Breast epithelium (tissue), 3 donors: ENCODE measurements around the gene GRPEL2.

ENCODE experiments used
- POLR2AphosphoS5 ChIP-seq, 3 donors: sonication (generic); formaldehyde crosslinking; IDR thresholded peaks; one replicate each; pipeline ENCODE4 v1.6.1; 2017; ENCODE audit warnings: antibody characterized with exemption in 3 of 3
- TF ChIP-seq, protein P1 (sequence below), 3 donors: fragments of 450-650 bp; IDR thresholded peaks; one replicate each; pipeline ENCODE4 v1.5.1; 2016 to 2017; ENCODE audit warnings: antibody characterized with exemption in 3 of 3, mild to moderate bottlenecking in 3 of 3, moderate library complexity in 3 of 3

GRCh38 chr5:149340920-149341319, 4.4 kb upstream of the GRPEL2 start:
- no peak for TF ChIP-seq POLR2AphosphoS5 (IDR thresholded peaks at IDR 0.05)
- TF ChIP-seq, protein P1, sequence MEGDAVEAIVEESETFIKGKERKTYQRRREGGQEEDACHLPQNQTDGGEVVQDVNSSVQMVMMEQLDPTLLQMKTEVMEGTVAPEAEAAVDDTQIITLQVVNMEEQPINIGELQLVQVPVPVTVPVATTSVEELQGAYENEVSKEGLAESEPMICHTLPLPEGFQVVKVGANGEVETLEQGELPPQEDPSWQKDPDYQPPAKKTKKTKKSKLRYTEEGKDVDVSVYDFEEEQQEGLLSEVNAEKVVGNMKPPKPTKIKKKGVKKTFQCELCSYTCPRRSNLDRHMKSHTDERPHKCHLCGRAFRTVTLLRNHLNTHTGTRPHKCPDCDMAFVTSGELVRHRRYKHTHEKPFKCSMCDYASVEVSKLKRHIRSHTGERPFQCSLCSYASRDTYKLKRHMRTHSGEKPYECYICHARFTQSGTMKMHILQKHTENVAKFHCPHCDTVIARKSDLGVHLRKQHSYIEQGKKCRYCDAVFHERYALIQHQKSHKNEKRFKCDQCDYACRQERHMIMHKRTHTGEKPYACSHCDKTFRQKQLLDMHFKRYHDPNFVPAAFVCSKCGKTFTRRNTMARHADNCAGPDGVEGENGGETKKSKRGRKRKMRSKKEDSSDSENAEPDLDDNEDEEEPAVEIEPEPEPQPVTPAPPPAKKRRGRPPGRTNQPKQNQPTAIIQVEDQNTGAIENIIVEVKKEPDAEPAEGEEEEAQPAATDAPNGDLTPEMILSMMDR (IDR thresholded peaks at IDR 0.05): no peak
